Measurements from ENCODE around the gene PINLYP. TPM values are rescaled to one million over a fixed set of nuclear protein-coding genes. Genes with fewer than 3 reads are reported as not detected.

PINLYP gene
- total and polyA plus RNA-seq, 2 experiments from 2014 or later, result 7.8 to 11.1 TPM

GRCh38 chr19:43626838-43627237 is 51.2 kb downstream of the PINLYP start:
- Histone ChIP-seq H2AFZ (no peak overlapping the region), H3K4me1 (ENCODE audit: insufficient read depth) (peaks cover 8% of the 10 kb centered on the region; the same call in 1 of the 2 replicates), H3K9me2 (ENCODE audit: insufficient read depth) (no peaks in the 10 kb centered on the region), H3K36me3 (ENCODE audit: insufficient read depth) (no peaks in the 10 kb centered on the region), H4K20me1 (replicated peaks; ENCODE audit: insufficient read depth) (peaks cover 9% of the 10 kb centered on the region), H3K27me3 (ENCODE audit: insufficient read depth) (no peaks in the 10 kb centered on the region), H3K27ac (ENCODE audit: low read depth) (no peak overlapping the region), H3K4me3 (no peak overlapping the region), H3F3A (replicated peaks; ENCODE audit: low read depth) (peaks cover 9% of the 10 kb centered on the region), H3K79me2 (replicated peaks; ENCODE audit: insufficient read depth) (no peaks in the 10 kb centered on the region), H3K4me2 (no peak overlapping the region)
- Mint-ChIP-seq H3K4me3 (no peak overlapping the region), H3K27ac (no peak overlapping the region), H3K36me3 (ENCODE audit: low read depth) (peaks cover 18% of the 10 kb centered on the region; the same call in 2 of the 3 replicates), H3K9me3 (peaks cover 3% of the 10 kb centered on the region; the same call in 2 of the 3 replicates), H3K27me3 (ENCODE audit: insufficient read depth, low read depth, poor library complexity) (peaks cover 18% of the 10 kb centered on the region), H3K4me1 (peaks cover 15% of the 10 kb centered on the region)
- TF ChIP-seq REST (IDR thresholded peaks at IDR 0.05; ENCODE audit: unreplicated experiment) (no peak), ZNF331 (CRISPR knock-in tag; IDR thresholded peaks at IDR 0.05; ENCODE audit: low read depth) (no peak), ZNF114 (CRISPR knock-in tag; IDR thresholded peaks at IDR 0.05) (no peak), CREB1 (CRISPR knock-in tag; IDR thresholded peaks at IDR 0.05; ENCODE audit: low read depth) (no peak), NANOG (IDR thresholded peaks at IDR 0.05; ENCODE audit: borderline replicate concordance) (no peak)
- no peak for ATAC-seq
- DNase-seq (ENCODE audit: low spot score), result no peak

- Histone ChIP-seq H3K4me3 (no peak overlapping the region), H3K4me2 (no peak overlapping the region), H3K36me3 (ENCODE audit: insufficient read depth) (no peaks in the 10 kb centered on the region), H3K4me1 (ENCODE audit: insufficient read depth) (peaks cover 8% of the 10 kb centered on the region; the same call in 1 of the 2 replicates), H3K9me2 (ENCODE audit: insufficient read depth) (no peaks in the 10 kb centered on the region), H4K20me1 (replicated peaks; ENCODE audit: insufficient read depth) (peaks cover 12% of the 10 kb centered on the region), H3K27ac (ENCODE audit: low read depth) (no peak overlapping the region), H3F3A (replicated peaks; ENCODE audit: low read depth) (peaks cover 9% of the 10 kb centered on the region), H3K79me2 (replicated peaks; ENCODE audit: insufficient read depth) (no peaks in the 10 kb centered on the region), H3K27me3 (ENCODE audit: insufficient read depth) (no peaks in the 10 kb centered on the region), H2AFZ (no peak overlapping the region)
- H3K27me3 Mint-ChIP-seq (ENCODE audit: insufficient read depth, low read depth, poor library complexity), result peaks cover 21% of the 10 kb centered on the region
- ATAC-seq (no peak), DNase-seq (ENCODE audit: low spot score) (no peak)
- peaks cover 2% of the 10 kb centered on the region; the same call in 2 of the 3 replicates for H3K9me3 Mint-ChIP-seq
- peaks cover 12% of the 10 kb centered on the region for H3K4me1 Mint-ChIP-seq
- H3K4me3 Mint-ChIP-seq, result no peak overlapping the region
- H3K27ac Mint-ChIP-seq, result no peak overlapping the region
- peaks cover 14% of the 10 kb centered on the region; the same call in 2 of the 3 replicates for H3K36me3 Mint-ChIP-seq (ENCODE audit: low read depth)
- no peak for TF ChIP-seq STAT1 (IDR thresholded peaks at IDR 0.05; ENCODE audit: unreplicated experiment)
- no peak for TF ChIP-seq CREB1 (CRISPR knock-in tag; IDR thresholded peaks at IDR 0.05; ENCODE audit: low read depth)
- no peak for TF ChIP-seq REST (IDR thresholded peaks at IDR 0.05; ENCODE audit: unreplicated experiment)
- no peak for TF ChIP-seq ZNF114 (CRISPR knock-in tag; IDR thresholded peaks at IDR 0.05)
- TF ChIP-seq NANOG (IDR thresholded peaks at IDR 0.05; ENCODE audit: borderline replicate concordance), result no peak
- no peak for TF ChIP-seq EZH2 (IDR thresholded peaks at IDR 0.05; ENCODE audit: low read depth, unreplicated experiment)
- TF ChIP-seq EZH2phosphoT487 (IDR thresholded peaks at IDR 0.05; ENCODE audit: unreplicated experiment), result no peak
- TF ChIP-seq CTCF (conservative IDR thresholded peaks at IDR 0.05; ENCODE audit: low read depth in 2 of 2), result no peak
- TF ChIP-seq ETS1 (IDR thresholded peaks at IDR 0.05), result no peak
- TF ChIP-seq POLR2AphosphoS5 (IDR thresholded peaks at IDR 0.05; ENCODE audit: low read depth), result no peak
- no peak for TF ChIP-seq ZNF331 (CRISPR knock-in tag; IDR thresholded peaks at IDR 0.05; ENCODE audit: low read depth)
- TF ChIP-seq JUNB (IDR thresholded peaks at IDR 0.05; ENCODE audit: unreplicated experiment), result no peak
These were observed 53.2 kb downstream of the PINLYP start for GRCh38 chr19:43628646-43629326.

Measured in GM23338 (cell line).